Activated T-helper 9 cell treated with anti-CD3 and anti-CD28 coated beads, Interleukin-2, amount 50 U/mL, for 16 hours (primary cell): Measurements from ENCODE around the gene SP110.
"Not testable (repeated sequence)": the region's sequence is repeated elsewhere in the genome, so short reads cannot be mapped to it uniquely, and the experiment has no call there.

Source experiments
- DNase-seq: peaks from one replicate; pipeline ENCODE4 v3.0.0-alpha.2; 2020; ENCODE audit warnings: low read depth

SP110 gene

GRCh38 chr2:230124757-230125431 lies 94.9 kb downstream of the SP110 start:
- no peak for DNase-seq

- DNase-seq, result no peak
Measured at GRCh38 chr2:230124235-230124634, 95.5 kb downstream of the SP110 start.

- DNase-seq, result not testable (repeated sequence)
Measured at GRCh38 chr2:230120376-230120775, 99.4 kb downstream of the SP110 start.

- DNase-seq, result not testable (repeated sequence)
Measured at GRCh38 chr2:230119827-230120226, 100.0 kb downstream of the SP110 start.
